HG02840 (cell line): Measurements from ENCODE around the gene SH3BGR.
"Not testable (repeated sequence)": the region's sequence is repeated elsewhere in the genome, so short reads cannot be mapped to it uniquely, and the experiment has no call there.

Experiments
- ATAC-seq: cut with Tn5 transposase; IDR thresholded peaks from one replicate; pipeline ENCODE4 v1.9.1; 2021; ENCODE audit warnings: mild to moderate bottlenecking, moderate library complexity, moderate number of reproducible peaks; ENCODE audit not compliant: unreplicated experiment, low FRiP score

SH3BGR gene

DNA sequence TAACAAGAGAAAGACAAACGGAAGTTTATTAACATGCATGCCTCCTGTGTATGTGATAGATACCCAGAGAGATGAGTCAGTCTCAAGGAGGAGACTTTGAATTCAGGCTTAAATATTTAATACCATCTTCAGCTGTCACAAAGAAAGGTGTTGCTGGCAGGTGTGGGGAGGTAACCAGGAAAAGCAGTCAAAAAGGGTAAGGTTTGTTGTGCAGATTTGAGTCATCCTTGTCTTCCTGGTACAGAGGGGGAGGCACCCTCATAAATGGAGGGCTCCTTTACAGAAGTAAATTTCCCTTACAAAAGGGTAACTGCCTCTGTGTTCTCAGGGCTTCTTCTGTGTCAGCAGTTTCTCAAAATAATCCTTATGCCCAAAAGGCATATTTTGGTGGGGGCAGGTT lies 85.8 kb downstream of the SH3BGR start:
- no peak for ATAC-seq

DNA sequence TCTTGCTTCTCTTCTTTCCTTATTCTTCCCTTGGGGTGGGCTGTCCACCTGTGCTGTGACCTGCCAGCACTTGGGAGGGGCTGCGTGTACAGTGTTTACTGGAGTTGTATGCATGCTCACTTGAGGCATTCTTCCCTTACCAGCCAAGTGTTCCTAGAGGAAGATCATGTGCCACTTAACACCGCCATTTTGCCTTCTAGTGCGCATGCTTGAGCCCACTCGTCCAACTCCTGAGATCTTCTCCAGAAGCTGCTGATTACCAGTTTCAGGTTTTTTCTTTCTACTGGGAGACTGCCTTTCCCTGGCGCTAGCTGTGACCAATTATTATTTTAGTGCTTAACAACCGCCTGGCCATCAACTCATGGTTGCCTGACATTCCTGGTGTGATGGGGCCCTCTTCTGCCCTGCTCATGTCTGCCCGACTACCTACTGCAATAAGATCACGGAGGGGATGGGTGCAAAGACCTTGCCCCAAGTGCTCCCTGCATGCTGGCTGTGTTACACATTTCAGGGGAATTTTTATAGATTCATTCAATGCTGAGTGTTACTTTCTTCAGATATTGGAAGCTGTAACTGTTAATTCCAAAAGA lies 86.8 kb downstream of the SH3BGR start:
- no peak for ATAC-seq

DNA sequence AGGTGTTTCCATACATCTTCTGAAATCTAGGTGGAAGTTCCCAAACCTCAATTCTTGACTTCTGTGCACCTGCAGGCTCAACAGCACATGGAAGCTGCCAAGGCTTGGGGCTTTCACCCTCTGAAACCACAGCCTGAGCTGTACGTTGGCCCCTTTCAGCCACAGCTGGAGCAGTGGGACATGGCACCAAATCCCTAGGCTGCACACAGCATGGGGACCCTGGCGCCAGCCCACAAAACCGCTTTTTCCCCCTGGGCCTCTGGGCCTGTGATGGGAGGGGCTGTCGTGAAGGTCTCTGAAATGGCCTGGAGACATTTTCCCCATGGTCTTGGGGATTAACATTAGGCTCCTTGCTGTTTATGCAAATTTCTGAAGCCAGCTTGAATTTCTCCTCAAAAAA lies 88.6 kb downstream of the SH3BGR start:
- not testable (repeated sequence) for ATAC-seq

DNA sequence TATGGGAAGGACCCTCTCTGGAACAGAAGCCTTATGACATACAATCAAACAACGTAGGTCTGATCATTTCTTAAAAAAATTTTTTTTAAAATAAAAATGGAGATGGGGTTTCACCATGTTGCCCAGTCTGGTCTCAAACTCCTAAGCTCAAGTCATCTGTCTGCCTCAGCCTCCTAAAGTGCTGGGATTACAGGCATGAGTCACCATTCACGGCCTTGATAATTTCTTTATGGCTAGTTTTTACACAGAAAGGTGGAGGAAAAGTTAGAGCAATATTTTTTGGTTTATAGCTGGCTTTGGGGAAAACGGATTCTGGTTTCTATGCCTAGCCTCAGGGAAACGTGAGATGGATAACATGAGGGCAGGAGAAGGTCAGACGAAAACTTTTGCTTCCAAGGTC lies 91.0 kb downstream of the SH3BGR start:
- no peak for ATAC-seq

DNA sequence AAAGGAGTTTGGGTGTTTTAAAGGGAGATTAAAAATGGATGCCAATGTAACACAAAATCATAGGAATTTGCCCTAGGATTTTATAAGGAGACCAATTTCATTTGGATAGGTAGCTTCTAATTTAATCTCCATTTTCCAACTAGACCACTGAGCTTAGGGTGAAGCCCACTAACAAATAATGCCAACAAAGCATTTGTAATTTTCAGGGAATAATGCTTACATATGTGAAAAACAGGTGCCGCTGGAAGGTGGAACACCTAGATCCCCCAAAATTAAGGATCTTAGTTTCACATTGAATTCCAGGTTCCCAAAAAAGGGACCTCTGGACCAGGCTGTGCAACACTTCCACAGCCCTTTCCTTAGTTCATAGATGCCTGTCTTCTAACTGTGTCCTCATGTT lies 94.8 kb downstream of the SH3BGR start:
- no peak for ATAC-seq

DNA sequence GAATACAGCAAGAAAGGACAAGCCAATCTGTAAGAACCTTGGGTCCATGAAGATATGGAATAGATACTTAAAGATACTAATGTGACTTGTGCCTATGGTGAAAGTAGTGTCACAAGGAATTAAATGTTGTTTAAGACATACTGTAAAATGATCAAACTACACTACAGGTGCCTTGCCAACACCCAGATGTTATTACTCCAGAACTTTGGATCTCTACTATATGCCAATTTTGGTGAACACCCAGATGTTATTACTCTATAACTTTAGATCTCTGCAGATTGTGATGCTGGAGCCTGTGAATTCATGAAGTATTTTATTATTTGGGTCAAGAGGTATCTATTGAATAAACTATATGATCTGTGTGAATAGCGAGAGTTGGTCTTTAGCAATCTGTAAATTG lies 101.1 kb downstream of the SH3BGR start:
- ATAC-seq = no peak

DNA sequence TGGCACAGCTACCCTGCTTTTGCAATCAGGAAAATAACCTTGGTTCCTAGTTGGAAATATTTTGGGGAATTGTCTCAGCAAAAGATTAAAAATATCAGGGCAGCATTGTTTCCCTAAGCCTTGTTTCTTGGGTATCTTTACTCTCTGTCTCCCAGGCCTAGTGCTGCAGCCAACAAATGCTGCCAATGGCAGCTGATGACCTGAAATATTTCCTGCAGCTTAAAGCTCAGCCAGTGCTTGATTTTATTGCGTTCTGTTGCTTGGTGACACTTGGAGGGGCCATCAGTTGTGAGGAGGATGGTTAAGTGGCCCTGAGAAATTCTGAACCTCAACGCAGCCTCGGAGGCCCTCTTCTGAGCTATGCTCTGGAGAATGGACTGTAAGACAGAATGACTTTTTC lies 101.6 kb downstream of the SH3BGR start:
- ATAC-seq = no peak

DNA sequence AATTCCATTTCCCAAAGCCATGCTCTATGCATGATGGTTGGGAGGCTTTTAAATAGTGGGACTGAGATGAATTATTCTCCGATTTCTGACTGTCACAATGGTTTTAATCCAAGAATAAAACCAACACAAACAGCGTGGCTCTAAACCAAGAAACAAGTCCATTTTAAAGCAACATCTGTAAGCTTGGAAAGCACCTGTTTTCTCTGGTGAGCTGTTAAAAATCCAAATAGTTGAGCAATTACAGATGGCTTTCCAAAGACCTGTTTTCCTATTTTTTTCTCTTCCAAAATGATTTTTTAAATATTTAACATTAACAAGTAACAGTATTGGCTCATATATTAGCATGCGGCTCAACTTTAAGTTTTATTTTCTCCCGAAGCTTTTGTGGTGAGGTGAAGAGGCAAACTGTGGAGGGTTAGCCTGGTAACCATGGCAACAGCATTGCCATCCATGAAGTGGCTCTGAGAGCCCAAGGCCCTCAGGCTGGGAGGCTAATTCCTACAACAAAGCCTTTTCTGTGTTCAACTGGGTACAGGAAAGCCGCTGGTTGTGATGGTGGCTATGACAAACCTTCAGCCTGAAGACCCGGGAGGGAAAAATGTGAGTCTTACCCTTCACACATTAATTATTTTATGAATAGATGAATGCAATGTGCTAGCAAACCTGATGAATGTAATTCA lies 104.3 kb downstream of the SH3BGR start:
- ATAC-seq = no peak

DNA sequence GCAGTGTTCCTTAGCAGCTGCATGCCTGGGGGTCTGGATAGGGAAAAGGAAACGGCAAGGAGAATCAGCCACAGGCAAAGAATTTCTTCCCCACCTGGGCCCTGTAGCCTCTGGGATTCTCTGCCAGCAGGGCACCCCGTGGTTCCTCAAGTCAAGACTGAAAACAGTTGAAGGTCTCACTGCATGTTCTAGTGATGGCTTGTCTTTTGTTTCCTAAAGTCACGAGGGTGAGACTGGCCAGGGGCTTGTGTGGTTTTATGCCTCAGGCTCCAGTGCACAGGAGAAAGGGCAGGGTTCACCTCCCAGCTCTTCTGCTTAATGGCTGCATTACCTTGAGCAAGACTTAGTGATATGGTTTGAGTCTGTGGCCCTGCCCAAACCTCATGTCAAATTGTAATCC lies 107.7 kb downstream of the SH3BGR start:
- no peak for ATAC-seq

DNA sequence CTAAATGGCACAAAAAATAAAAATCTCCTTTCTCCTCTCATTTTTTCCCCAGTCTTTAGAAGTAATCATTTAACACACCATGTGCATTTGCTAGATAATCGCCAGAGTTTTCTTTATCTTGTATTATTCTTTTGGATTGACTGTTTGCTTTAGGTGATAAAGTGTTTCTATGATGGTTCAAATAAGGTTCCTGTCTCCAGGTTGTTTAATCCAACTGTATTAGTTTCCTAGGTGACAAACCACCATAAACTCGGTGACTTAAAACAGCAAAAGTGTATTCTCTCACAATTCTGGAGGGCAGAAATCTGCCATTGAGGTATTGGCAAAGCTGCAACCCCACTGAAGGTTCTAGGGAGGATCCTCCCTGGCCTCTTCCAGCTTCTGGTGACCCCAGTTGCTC lies 109.4 kb downstream of the SH3BGR start:
- no peak for ATAC-seq

DNA sequence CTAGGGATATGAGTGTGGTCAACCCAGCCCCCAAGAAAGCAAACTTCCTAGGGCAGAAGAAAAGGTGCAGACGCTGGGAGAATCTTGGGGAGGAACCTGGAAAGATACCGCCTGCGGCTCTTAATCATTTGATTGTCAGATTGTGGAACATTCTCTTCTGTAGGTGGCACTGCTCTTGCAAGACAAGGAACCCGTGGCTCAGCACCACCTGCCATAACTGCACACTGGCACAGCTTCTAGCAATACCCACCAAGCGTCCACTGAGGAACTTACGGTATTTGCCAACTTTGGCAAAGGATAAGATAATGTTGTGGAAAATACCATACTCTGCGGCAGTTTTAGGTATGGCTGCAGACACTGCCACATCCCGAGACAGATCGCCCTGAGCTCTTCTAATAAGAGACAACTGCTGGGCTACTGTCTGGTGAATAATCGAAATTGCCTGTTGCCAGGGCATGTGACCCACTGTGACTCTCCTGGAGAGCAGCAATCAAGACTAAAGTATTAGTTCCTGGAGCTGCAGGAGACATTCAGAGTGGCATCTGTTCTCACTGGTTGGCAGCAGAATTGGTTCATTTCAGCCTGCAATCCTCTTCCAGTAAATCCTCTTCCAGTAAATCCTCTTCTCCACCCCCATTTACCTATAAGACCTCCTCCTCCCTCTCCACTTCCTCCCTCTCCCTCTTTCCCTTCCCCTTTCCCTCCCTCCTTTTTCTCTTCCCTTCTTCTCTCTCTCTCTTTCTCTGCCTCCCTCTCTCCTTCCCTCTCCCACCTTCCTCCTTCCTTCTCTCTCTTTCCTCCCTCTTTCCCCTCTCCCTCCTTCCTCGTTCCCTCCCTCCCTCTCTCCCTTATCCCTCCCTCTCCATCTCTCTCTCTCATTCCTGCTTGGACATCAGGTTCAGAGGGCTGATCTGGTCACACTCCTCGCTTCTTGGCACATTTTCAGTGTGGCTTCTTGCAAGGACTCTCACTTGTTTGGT lies 111.3 kb downstream of the SH3BGR start:
- no peak for ATAC-seq

DNA sequence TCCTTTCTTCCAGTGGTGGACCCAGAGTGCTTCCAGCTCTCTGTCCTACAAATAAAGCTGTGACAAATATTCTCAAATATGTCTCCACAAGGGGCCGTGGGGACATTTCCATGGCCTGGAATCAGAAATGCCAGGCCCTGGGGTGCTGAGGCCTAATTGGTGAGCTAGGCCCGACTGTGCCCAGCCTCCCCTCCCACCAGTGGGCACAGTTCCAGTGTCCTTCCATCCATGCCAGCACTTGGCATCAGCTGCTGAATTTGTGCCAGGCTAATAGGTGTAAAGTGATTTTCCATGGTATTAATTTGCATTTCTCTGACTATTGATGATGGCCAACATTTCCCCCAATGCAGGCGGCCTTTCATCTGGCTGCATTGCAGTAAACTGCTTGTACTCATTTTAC lies 112.4 kb downstream of the SH3BGR start:
- no peak for ATAC-seq
